Measurements from ENCODE around the gene PTGES2.

DNA sequence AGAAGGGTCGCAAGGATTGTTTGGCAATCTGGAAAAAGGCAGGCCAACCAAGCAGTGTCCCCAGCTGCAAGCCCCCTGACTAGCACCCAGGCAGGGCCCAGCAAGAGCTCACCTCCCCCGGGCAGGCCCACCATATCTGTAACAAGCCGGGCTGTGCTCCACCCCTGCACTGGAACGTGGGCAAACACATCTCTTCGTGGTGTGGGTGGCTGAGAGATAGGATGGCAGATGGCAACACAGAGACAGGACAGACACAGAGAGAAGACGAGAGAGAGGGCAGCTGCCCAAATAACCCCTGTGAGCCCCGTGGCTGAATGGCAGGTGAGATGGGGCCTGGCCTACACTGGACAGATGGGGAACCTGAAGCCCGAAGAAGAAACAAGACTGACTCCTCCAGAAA lies 42.0 kb upstream of the PTGES2 start:
- TF ChIP-seq CTCF (IDR thresholded peaks at IDR 0.05; ENCODE audit: low read depth, low read length) (no peak), EZH2phosphoT487 (IDR thresholded peaks at IDR 0.05; ENCODE audit: low read depth) (no peak)

Data from OCI-LY3 (cell line).